Activated CD4-positive, CD25-positive, alpha-beta regulatory T cell (primary cell): ENCODE data around the gene ELANE.
"Not testable (repeated sequence)": the region's sequence is repeated elsewhere in the genome, so short reads cannot be mapped to it uniquely, and the experiment has no call there.

Experiments used
- DNase-seq, 4 experiments: peaks; one replicate each; lab custom pipeline; 2025; lab: John Stamatoyannopoulos, UW

Gene ELANE

GRCh38 chr19:814152-815078 is 37.7 kb upstream of the ELANE start:
- no peak for DNase-seq

GRCh38 chr19:815079-815774 is 36.9 kb upstream of the ELANE start:
- DNase-seq, result no peak

- DNase-seq, result no peak
Observed at GRCh38 chr19:815775-816499, 36.2 kb upstream of the ELANE start.

- no peak for DNase-seq
Observed at GRCh38 chr19:816500-816857, 35.6 kb upstream of the ELANE start.

- not testable (repeated sequence) for DNase-seq
Observed at GRCh38 chr19:820212-820611, 31.9 kb upstream of the ELANE start.

- DNase-seq, result no peak
Observed at GRCh38 chr19:821231-821824, 30.8 kb upstream of the ELANE start.

- no peak for DNase-seq
Observed at GRCh38 chr19:821825-822503, 30.1 kb upstream of the ELANE start, which contains the start of gene PLPPR3. TSS of gene PLPPR3 (minus strand) at chr19:821955. CDS start at chr19:821559, 396 bp downstream.

- DNase-seq, result no peak
Observed at GRCh38 chr19:823565-824121, 28.5 kb upstream of the ELANE start.

GRCh38 chr19:824885-825284 is 27.2 kb upstream of the ELANE start:
- no peak for DNase-seq

GRCh38 chr19:825897-826644 is 26.0 kb upstream of the ELANE start:
- DNase-seq, result no peak

GRCh38 chr19:827314-827709 is 24.8 kb upstream of the ELANE start:
- DNase-seq, result no peak

GRCh38 chr19:827710-828321 is 24.3 kb upstream of the ELANE start, which contains the start of gene AZU1:
TSS of gene AZU1 (plus strand) at chr19:827837. CDS start at chr19:827847, 10 bp downstream.
- no peak for DNase-seq

GRCh38 chr19:829129-829758 is 22.9 kb upstream of the ELANE start:
- DNase-seq, result no peak

GRCh38 chr19:831407-832369 is 20.4 kb upstream of the ELANE start:
- DNase-seq, result no peak

GRCh38 chr19:834216-834615 is 17.9 kb upstream of the ELANE start:
- no peak for DNase-seq

GRCh38 chr19:835210-835810 is 16.8 kb upstream of the ELANE start:
- DNase-seq, result no peak

- DNase-seq, result no peak
Observed at GRCh38 chr19:840519-841206, 11.4 kb upstream of the ELANE start, which contains the start of gene PRTN3. TSS of gene PRTN3 (plus strand) at chr19:840999. CDS start at chr19:841009, 10 bp downstream.
